HG03469 (cell line): ENCODE results near the gene MUS81.

ENCODE experiments used
- ATAC-seq: cut with Tn5 transposase; IDR thresholded peaks from one replicate; pipeline ENCODE4 v1.9.1; 2021; ENCODE audit warnings: mild to moderate bottlenecking, moderate library complexity, moderate number of reproducible peaks; ENCODE audit not compliant: unreplicated experiment

MUS81 gene

DNA sequence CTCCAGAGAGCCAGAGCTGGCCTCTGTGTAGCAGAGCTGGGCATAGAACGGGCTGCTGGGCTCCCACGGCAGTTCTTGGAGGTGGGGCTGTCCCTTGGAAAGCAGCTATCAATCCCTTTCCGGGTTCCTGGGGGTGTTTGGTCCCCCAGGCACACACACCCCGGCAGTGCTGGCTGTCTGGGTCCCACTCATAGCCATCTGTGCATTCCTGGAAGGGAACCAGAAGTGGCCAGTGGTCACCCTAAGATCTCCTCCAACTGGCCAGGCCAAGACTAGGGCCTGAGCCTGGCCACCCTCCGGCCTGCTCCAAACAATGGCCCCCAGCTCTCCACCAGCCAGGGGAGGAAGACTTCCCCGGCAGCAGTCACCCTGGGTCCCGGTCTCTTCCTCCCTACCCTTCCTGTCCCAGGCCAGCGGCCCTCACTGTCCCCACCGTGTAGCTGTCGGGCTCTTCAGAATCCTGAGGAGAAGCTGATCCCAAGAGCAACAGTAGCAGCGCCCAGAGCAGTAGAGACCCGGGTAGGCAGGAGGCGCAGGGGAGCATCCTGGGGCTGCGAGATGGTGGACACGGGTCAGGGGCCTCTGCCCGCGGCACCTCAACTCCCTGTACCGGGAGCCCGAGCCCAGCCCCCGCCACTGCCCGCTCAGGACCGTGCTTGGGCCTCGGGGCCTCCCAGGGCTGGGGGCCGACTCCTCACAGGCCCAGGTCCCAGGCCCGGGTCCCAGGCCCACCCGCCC lies 11.7 kb downstream of the MUS81 start:
- ATAC-seq = no peak

DNA sequence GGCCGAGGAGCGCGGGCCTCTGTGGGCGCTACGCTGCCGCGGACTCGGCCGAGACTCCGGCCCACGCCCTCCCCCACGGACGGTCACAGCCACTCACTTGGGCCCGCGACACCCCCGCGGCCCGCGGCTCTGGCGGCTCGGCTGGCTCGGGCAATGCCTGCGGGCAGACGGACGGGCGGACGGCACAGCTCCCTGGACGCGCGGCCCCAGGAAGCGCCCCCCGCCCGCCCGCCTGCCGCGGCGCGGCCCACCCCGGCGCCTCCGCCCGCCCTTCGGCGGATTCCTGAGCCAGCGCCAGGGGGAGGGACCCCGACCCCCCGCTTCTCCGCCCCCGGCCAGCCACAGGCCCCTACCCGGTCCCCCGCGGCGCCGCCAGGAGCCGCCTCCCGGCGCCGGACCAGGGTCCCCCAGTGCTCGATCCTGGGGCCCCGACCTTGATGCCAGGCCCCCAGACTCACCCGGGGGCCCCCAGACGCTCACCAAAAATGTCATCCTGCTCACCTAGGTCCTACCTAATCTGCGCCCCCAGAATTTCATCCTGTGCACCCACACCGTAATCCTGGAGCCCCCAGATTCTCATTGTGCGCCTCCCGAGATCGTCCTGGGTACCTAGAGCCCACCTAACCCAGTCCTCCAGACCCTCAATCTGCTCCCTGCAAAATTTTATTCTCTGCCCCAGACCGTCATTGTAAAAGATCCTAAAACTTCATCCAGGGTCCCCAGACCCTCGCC lies 12.5 kb downstream of the MUS81 start, which contains the start of gene EFEMP2:
Gene EFEMP2 (minus strand): TSS at position 215 of the 732 bp plus-strand sequence. CDS start 446 bp downstream, outside the sequence.
- no peak for ATAC-seq

- ATAC-seq = peak; percentile 60
These were observed 13.3 kb downstream of the MUS81 start for GRCh38 chr11:65873318-65874156.

DNA sequence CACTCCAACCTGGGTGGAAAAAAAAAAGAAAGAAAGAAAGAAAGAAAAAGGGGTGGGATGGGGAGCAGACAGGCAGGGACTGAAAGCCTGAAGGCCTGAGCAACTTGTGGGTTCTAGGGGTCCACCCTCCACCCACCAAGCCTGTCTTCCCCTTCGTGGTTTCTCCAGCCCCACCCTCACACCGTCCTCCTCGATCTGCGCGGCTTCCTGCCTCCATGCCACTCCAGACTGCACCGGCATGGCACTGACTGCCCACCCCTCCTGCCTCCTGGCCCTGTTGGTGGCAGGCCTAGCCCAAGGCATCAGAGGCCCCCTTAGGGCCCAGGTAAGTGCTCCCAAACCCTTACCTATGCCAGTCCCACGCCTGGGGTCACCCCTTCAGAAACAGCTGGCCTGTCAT lies 19.4 kb downstream of the MUS81 start, which contains the start of gene CTSW:
Gene CTSW (plus strand): TSS at position 221 of the 400 bp plus-strand sequence. CDS start 18 bp downstream, at position 239.
- no peak for ATAC-seq

- ATAC-seq = no peak
These were observed 19.8 kb downstream of the MUS81 start for GRCh38 chr11:65880027-65880426.

GRCh38 chr11:65880844-65881421 lies 20.7 kb downstream of the MUS81 start:
- no peak for ATAC-seq

DNA sequence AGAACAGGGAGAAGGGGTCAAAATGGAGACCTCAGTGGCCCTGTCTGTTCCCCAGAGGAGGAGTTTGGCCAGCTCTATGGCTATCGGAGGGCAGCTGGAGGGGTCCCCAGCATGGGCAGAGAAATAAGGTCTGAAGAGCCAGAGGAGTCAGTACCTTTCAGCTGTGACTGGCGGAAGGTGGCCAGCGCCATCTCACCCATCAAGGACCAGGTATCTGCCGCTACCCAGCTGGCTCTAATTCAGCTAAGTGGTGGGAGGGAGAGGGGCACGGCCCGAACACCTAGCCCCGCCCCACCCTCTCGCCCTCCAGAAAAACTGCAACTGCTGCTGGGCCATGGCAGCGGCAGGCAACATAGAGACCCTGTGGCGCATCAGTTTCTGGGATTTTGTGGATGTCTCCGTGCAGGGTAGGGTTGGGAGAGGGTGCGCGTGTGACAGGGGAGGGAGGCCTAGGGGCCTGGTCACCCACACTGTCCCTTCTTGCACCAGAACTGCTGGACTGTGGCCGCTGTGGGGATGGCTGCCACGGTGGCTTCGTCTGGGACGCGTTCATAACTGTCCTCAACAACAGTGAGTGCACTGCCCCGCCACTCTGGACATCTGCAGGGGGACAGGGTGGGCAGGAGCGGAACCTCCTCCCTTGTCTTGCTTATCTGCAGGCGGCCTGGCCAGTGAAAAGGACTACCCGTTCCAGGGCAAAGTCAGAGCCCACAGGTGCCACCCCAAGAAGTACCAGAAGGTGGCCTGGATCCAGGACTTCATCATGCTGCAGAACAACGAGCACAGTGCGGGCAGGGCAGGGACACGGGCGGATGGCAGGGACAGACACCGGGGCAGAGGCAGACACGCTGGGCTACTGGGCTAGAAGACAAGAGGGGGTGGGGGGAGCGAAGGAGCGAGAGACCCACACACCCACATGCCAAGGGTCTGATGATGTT lies 22.2 kb downstream of the MUS81 start:
- ATAC-seq = no peak

DNA sequence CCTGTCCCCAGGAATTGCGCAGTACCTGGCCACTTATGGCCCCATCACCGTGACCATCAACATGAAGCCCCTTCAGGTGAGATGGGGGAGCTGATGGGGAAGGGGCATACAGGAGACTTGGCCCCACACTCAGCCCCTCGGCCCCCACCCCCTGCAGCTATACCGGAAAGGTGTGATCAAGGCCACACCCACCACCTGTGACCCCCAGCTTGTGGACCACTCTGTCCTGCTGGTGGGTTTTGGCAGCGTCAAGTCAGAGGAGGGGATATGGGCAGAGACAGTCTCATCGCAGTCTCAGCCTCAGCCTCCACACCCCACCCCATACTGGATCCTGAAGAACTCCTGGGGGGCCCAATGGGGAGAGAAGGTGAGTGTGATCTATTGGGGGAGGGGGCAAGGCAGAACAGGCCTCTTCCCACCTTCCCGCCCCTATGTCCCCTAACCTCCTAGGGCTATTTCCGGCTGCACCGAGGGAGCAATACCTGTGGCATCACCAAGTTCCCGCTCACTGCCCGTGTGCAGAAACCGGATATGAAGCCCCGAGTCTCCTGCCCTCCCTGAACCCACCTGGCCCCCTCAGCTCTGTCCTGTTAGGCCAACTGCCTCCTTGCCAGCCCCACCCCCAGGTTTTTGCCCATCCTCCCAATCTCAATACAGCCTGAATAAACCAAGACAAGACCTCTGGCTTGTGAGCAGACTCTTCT lies 23.0 kb downstream of the MUS81 start:
- ATAC-seq = no peak

GRCh38 chr11:65883786-65884715 lies 23.8 kb downstream of the MUS81 start:
- ATAC-seq = no peak

- no peak for ATAC-seq
These were observed 24.5 kb downstream of the MUS81 start for GRCh38 chr11:65884716-65885092.

DNA sequence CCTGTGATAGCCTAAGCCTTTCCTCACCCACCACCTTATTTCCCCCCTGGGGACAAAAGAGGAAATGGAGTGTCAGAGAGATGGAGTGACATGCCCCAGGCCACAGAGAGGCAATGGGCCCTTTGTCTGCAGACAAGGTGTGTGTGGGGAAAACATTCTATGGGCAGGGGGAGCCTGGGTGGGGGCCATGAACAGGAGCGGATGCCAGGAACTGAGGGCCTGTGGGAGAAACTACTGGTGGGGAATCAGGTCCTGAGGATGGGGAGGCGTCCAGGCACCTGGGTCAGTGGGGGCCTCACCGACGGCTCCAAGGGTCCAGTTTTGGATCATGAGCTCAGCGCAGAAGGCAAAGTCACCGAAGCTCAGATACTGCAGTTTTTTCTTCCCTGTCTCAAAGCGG lies 25.0 kb downstream of the MUS81 start:
- no peak for ATAC-seq

- ATAC-seq = no peak
These were observed 25.7 kb downstream of the MUS81 start for GRCh38 chr11:65885808-65886536.

DNA sequence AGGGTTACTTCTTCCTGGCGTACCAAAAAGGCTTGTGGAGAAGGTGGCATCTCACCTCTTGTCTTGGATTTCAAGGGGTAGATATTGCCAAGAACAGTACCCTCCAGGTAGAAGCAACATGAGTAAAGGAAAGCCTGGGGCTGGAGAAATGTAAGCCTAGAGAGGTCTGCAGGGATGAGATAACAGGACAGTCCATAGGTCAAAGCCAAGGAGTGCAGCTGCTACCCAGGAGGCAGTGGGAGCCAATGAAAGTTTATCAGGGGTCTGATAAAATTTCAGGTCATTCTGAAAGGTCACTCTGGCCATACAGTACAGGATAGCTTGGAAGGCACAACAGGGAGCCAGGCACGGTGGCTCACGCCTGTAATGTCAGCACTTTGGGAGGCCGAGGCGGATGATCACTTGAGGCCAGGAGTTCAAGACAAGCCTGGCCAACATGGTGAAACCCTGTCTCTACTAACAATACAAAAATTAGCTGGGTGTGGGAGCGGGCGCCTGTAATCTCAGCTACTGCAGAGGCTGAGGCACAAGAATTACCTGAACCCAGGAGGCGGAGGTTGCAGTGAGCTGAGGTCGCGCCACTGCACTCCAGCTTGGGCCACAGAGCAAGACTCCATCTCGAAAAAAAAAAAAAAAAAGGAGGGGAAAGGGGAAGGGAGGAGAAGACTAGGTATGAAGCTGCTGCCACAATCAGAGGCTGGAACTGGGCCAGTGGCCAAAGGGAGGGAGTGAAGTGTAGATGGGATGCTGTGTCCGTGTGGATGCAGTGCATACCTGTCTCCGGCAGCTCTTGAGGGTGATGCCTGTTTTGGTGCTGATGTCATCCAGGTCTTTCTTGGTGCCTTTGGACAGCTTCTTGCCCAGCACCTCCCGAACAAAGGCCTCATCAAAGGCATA lies 26.8 kb downstream of the MUS81 start:
- ATAC-seq = no peak

- no peak for ATAC-seq
These were observed 27.5 kb downstream of the MUS81 start for GRCh38 chr11:65887723-65888162.

- ATAC-seq = peak; percentile 25
These were observed 28.1 kb downstream of the MUS81 start, which contains the start of gene FIBP for GRCh38 chr11:65888163-65888814. Gene FIBP, minus strand, starts transcription at chr11:65888471. Its CDS starts 53 bp downstream, at chr11:65888418.
